GM19467 (cell line): Measurements from ENCODE around the gene WDFY1.
"Not testable (repeated sequence)": the region's sequence is repeated elsewhere in the genome, so short reads cannot be mapped to it uniquely, and the experiment has no call there.

Experiments
- ATAC-seq: cut with Tn5 transposase; IDR thresholded peaks from one replicate; pipeline ENCODE4 v1.9.1; 2021; ENCODE audit warnings: mild to moderate bottlenecking, moderate library complexity; ENCODE audit not compliant: unreplicated experiment

WDFY1 gene

GRCh38 chr2:223900531-223900930 is 44.6 kb downstream of the WDFY1 start:
- ATAC-seq = no peak

DNA sequence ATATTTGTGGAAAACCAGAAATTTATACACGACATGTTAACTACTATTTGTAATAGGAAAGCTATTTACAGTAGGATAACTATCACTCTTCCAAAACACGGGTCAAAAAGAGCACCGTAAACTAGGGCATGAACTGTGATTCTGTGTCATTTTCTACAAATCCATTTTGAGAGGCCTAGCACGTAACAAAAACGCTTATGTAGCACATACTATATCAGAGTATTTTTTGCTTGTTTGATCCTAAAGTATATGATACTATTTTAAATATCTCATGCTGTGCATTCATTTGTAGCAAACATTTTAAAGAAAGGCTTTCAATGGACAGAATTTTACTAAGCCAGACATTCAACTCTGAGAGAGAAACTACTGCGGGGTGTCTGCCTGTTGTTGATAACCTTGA is 45.1 kb downstream of the WDFY1 start:
- no peak for ATAC-seq

GRCh38 chr2:223897669-223898330 is 47.3 kb downstream of the WDFY1 start:
- ATAC-seq = no peak

DNA sequence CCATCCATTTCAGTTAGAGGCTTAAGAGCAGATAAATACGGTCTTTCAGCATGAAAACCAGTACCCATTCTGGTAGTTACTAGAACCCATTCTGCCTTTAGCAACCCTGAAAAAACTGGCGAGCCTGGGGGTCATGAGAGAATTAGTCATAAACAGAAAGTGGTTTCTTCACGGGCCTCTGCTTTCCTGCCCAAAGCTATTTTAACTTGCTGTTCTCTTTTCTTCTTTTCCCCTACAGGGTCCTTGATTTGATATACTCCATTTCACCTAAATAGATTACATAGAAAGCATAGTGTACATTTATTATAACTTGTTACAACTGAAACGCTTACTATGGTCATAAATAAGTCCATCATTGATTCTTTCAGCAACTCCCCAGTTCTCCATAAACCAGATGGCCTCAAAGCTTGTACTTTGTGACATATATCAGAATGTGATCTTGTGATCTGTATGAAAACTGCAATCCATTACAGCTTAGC is 48.3 kb downstream of the WDFY1 start:
- peak; percentile 74 for ATAC-seq

- no peak for ATAC-seq
Observed at GRCh38 chr2:223894968-223895367, 50.2 kb downstream of the WDFY1 start.

GRCh38 chr2:223894009-223894408 is 51.1 kb downstream of the WDFY1 start:
- no peak for ATAC-seq

- no peak for ATAC-seq
Observed at GRCh38 chr2:223890721-223891120, 54.4 kb downstream of the WDFY1 start.

DNA sequence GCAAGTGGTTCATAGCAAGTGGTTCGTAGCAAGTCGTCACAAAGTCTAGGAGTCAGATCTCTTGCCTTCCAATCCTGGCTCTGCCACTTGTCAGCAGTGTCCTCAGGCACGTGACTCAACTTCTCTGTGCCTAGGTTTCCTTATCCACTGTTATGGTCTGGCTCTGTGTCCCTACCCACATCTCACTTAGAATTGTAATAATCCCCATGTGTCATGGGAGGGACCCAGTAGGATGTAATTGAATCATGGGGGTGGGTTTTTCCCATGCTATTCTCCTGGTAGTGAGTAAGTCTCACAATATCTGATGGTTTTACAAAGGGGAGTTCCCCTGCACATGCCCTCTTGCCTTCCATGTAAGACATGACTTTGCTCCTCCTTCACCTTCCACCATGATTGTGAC is 55.9 kb downstream of the WDFY1 start:
- no peak for ATAC-seq

GRCh38 chr2:223888251-223888650 is 56.9 kb downstream of the WDFY1 start:
- ATAC-seq = no peak

GRCh38 chr2:223887127-223887526 is 58.0 kb downstream of the WDFY1 start:
- ATAC-seq = no peak

DNA sequence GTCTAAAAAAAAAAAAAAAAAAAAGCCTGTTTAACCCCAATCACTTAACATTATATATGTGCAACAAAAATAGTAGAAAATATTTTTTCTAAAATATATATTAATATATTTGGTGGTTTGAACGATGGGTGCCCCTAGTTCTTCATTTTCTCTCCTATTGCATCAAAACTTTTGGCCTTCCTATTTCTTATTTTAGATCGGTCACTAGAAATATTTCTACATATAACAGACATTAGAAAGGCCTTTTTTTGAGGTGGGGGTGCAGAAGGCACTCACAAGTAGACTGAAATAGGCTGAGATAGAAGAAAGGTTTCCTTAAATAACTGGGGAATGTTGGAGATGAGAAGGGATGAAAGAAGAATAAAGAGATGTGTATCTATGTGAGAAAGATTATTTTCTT is 58.4 kb downstream of the WDFY1 start:
- ATAC-seq = no peak

DNA sequence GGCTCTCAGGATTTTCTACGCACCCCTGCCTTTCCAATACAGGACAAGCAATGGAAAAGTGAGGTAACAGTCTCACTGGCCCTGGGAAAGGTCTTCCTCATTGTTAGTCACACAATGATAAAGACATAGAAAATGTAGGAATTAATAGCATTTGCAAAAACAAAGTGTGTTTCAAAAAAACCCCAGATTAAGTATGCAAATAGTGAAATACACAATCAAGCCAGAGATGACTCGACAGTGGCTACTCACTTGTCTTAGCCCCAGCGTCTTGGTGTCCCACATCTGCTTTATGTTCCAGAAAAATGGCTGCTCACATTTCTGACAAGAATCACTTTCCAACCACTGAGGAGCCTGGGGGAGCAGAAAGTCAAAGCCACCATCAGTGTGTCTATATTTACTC is 60.7 kb downstream of the WDFY1 start:
- ATAC-seq = peak; percentile 76

DNA sequence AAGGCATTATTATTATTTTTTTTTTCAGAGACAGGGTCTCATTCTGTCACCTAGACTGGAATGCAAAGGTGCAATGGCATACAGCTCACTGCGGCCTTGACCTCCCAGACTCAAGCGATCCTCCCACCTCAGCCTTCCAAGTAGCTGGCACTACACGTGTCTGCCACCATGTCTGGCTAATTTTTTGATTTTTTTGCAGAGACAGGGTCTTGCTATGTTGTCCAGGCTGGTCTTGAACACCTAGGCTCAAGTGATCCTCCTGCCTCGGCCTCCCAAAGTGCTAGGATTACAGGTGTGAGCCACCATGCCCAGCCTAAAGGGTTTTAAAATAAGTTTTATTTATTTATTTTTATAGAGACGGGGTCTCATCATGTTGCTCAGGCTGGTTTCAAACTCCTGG is 62.4 kb downstream of the WDFY1 start:
- no peak for ATAC-seq

DNA sequence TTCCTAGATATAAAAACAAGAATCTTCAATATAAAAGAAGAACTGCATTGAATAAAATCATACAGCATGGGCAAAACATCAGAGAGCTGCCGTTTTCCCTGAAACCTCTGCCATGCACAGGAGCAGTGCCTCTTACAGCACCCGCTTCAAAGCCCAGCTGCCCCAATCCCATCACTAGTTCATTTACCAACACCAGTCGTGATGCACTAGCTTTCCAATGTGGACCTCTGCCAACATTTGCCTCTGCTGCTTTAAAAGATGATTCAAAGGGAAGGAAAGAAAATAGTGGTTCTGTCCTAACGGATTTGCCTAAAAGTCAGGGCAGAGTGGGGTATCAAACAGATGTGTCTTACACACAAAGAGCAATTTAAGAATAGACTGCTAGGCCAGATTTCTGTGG is 64.3 kb downstream of the WDFY1 start:
- ATAC-seq = no peak

DNA sequence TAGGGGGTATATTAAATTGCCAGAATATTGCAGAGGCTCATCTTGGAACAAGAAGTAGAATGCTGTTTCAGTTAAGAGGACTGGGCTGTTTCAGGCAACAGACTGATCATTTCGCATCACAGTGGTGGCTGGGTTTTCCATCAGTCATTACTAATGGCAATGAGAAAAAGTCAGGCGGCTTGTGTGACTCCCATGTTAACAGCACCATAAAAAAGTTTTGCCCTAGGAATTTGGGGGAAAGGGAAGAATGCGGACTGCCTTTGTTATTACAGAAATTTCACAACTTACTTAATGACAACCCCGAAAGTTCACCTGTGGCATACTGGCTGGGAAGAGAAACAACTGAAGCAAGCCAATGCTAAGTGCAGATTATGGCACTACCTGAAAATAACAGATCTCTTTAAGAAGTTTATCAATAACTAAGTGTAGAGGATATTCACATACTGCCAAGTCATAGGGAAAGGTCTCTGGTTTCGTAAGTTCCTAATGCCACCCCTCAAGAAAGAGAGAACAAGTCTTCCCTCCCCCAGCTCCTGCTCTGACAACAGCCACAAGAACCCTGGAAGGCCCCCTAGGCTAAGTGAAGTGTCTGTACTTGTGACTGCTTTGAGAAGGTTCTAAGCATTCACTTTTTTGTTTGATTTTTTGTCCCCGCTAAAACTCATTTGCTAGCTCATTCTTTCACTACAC is 67.3 kb downstream of the WDFY1 start:
- ATAC-seq = peak; percentile 45

DNA sequence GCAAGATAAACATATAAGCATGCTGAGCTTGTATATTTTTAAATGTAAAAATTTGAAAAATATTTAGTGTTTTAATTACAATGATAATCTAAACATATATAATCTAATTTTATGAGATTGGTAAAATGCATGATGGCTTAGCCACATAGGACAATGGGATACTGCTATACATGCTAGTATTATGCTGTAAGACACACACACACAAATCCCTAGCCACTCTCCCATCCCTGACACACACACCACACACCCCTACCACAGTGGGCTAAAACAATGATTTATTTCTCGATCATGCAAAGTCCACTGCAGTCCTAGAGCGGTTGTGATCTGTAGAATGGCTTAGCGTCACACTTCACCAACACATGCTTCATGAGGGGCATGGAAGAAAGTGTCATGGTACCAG is 71.5 kb downstream of the WDFY1 start:
- no peak for ATAC-seq

DNA sequence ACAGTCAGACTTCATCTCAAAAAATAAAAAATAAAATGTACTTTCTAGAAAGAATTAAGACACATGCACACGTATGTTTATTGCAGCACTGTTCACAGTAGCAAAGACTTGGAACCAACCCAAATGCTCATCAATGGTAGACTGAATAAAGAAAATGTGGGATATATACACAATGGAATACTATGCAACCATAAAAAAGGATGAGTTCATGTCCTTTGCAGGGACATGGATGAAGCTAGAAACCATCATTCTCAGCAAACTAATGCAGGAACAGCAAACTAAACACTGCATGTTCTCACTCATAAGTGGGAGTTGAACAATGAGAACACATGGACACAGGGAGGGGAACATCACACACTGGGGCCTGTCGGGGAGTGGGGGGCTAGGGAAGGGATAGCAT is 72.4 kb downstream of the WDFY1 start:
- not testable (repeated sequence) for ATAC-seq

DNA sequence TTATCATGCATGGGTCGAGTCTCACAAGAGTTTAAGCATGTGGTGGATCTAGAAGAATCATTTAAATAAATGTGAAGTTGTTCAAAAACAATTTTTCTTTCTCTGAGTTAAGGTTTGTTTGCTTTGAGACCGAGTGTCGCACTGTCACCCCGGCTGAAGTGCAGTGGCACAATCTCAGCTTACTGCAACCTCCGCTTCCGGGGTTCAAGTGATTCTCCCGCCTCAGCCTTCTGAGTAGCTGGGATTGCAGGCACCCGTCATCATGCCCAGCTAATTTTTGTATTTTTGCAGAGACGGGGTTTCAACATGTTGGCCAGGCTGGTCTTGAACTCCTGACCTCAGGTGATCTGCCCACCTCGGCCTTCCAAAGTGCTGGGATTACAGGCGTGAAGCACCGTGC is 73.5 kb downstream of the WDFY1 start:
- ATAC-seq = not testable (repeated sequence)

GRCh38 chr2:223870840-223871611 is 74.1 kb downstream of the WDFY1 start:
- no peak for ATAC-seq

DNA sequence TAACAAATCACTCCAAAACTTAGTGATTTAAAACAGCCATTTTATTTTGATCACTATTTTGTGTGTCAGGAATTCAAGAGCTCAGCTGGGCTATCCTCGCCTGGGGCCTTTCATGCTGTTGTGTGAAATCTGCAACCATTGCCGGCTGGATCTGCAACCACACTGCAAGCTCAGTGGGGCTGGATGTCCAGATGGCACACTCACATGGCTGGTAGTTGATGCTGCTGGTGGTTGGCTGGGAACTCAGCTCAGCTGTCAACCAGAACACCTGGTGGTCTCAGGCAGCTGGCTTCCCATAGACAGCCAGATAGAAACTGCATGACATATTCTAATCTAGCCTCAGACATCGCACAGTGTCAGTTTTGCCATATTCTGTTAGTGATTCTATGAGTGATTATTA is 77.1 kb downstream of the WDFY1 start:
- ATAC-seq = peak; percentile 76

DNA sequence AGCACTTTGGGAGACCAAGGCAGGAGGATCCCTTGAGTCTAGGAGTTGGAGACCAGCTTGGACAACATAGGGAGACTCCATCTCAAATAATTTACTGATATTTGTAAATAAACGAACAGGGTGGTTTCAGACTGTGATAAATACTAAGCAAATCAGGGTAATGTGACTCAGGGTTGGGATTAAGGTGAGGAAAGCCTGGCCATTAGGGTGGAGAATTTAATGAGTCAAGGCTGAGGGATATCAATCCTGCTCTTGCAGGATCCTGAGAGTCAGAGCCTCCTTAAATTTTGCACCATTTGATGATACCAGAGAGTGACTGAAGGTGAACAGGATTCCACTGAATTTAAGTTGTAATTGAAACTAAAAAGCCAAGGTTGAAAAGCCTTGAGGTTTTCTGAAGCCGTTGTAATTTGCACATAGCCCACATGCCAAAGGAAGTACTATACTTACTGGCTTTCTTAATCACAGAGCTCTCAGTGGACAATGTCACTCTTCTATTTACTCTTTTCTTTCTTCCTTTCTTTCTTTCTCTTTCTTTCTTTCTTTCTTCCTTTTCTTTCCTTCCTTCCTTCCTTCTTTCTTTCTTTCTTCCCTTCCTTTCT is 79.1 kb downstream of the WDFY1 start:
- no peak for ATAC-seq
